Measurements from ENCODE around the gene LCP2. TPM values are rescaled to one million over a fixed set of nuclear protein-coding genes. Genes with fewer than 3 reads are reported as not detected.

Gene LCP2
- total RNA-seq, 1 donor from 2014 or later: not detected

GRCh38 chr5:170232786-170233185, 64.8 kb downstream of the LCP2 start, which contains the start of gene C5orf58:
C5orf58 (plus strand) TSS chr5:170232985; CDS start chr5:170234977, 1,992 bp downstream.
- Mint-ChIP-seq H3K4me1 (no peaks in the 10 kb centered on the region), H3K27ac (no peak within 1 kb of the TSS), H3K36me3 (no peaks in the 10 kb centered on the region), H3K27me3 (ENCODE audit: low read depth) (peaks cover 4% of the 10 kb centered on the region), H3K4me3 (no peak within 1 kb of the TSS), H3K9me3 (no peaks in the 10 kb centered on the region)
- no peak for DNase-seq (ENCODE audit: low spot score in 2 of 2, unreplicated experiment in 2 of 2)
- TF ChIP-seq, protein P1, sequence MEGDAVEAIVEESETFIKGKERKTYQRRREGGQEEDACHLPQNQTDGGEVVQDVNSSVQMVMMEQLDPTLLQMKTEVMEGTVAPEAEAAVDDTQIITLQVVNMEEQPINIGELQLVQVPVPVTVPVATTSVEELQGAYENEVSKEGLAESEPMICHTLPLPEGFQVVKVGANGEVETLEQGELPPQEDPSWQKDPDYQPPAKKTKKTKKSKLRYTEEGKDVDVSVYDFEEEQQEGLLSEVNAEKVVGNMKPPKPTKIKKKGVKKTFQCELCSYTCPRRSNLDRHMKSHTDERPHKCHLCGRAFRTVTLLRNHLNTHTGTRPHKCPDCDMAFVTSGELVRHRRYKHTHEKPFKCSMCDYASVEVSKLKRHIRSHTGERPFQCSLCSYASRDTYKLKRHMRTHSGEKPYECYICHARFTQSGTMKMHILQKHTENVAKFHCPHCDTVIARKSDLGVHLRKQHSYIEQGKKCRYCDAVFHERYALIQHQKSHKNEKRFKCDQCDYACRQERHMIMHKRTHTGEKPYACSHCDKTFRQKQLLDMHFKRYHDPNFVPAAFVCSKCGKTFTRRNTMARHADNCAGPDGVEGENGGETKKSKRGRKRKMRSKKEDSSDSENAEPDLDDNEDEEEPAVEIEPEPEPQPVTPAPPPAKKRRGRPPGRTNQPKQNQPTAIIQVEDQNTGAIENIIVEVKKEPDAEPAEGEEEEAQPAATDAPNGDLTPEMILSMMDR (IDR thresholded peaks at IDR 0.05; ENCODE audit: unreplicated experiment): no peak

DNA sequence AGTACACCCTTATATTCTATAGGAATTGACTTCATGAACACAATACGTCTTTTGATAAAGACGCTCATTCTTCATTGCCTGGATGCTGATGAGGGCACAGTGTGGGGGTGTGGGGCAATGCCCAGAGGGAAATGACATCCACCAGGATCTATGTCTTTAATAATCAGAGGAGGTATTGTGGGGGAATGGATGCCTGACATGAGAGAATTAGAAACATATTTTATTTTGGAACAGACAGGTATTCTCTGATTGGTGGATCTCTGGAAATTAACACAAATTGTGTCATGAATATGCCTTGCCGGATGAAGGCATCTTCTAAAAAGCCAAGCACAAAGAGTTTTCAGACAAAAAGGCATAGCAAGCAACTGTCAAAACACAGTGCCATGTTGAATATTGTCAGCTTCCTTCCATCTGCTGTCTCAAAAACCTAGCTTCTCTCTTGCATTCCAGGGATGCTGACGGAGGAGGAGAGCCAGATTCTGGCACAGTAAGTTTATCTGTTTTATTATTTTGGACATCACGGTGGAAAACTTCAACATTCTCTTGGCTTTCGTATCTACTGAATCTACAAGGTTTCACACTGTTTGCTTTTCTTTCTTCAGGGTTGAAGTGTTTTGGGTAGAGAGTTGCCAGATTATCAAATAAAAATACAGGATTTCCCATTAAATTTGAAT, 68.7 kb downstream of the LCP2 start:
- Mint-ChIP-seq H3K4me3 (no peak overlapping the region), H3K4me1 (peaks cover 3% of the 10 kb centered on the region), H3K27ac (no peak overlapping the region), H3K9me3 (no peaks in the 10 kb centered on the region), H3K27me3 (ENCODE audit: low read depth) (peaks cover 2% of the 10 kb centered on the region), H3K36me3 (no peaks in the 10 kb centered on the region)
- TF ChIP-seq, protein P1 (IDR thresholded peaks at IDR 0.05; ENCODE audit: unreplicated experiment): no peak
- DNase-seq (ENCODE audit: low spot score in 2 of 2, unreplicated experiment in 2 of 2): no peak

DNA sequence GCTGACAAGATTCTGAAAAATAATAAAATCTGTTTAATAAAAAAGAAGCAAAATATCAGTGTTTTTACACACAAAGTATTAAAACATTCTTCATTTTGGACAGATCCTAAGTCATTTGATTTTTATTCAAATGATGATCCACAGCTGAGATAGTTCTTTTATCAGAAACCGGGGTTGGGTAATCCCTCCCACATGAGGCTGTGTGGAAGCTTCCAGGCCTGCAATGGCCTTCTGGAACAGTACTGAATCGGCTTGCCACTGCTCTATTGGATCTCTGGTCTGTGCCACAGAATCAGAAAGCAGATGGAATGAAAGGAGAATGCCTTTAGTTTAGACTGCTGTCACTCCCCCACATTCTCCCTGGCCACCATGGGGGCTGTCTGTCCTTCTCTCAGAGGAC, 70.9 kb downstream of the LCP2 start:
- TF ChIP-seq, protein P1 (IDR thresholded peaks at IDR 0.05; ENCODE audit: unreplicated experiment): no peak
- Mint-ChIP-seq H3K9me3 (no peaks in the 10 kb centered on the region), H3K27me3 (ENCODE audit: low read depth) (peaks cover 2% of the 10 kb centered on the region), H3K4me3 (no peak overlapping the region), H3K27ac (no peak overlapping the region), H3K4me1 (peaks cover 5% of the 10 kb centered on the region), H3K36me3 (no peaks in the 10 kb centered on the region)
- no peak for DNase-seq (ENCODE audit: low spot score in 2 of 2, unreplicated experiment in 2 of 2)

DNA sequence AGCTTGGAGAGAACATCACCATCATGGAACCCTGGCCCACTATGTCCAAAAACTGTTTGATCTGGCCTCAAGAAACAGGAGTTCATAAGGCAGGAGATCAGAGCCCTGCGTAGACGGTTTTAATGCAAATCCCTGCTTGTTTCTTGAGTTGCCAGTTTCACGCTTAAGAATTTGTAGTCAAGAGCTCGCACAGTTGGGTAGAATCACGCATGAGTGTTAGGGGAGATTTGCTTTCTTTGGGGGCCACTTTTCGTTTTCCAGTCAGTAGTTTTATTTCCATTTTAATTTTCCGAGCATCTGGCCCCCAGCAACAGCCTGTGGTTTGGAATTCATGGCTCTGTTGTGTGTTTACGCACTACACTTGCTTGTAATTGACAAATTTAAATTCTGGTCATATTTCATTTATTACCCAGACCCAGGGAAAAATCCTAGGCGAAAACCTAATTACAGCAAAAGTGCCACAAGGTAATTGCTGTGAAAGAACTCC, 71.4 kb downstream of the LCP2 start:
- H3K27ac Mint-ChIP-seq: no peak overlapping the region
- H3K4me3 Mint-ChIP-seq: no peak overlapping the region

DNA sequence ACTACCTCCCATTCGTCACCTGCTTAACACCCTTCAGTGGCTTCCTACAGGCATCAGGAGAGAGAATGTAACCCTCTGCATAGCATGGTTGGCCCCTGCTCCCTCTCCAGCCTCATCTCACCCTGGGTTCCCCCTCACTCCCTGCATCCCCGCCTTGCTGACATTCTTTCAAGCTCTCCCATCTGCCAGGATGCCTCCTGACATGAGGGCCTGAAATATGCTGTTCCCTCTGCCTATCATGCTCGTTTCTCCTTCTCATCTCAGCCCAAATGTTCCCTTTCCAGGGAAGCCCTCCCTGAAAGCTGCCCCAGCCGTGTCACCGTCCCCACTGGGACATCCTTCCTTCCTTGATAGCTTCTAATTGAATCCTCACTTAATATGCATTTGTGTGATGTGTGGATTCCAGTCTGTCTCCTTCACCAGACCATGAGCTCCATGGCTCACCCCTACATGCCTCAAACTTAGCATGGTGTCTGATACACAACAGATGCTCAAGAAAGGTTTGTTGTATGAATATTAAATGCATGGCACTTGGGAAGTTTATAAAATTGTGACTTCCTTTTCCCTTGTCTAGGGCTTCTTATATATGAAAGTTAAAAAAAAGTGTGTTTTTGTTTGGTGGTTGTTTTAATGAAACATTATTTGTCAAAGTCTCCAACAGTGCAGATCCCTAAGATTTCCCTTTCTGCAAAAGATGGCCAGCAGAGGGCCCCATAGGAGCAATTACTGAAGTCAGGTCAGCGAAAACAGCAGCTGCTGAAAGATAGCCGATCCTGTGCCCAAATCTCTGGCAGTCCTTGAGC, 72.0 kb downstream of the LCP2 start:
- no peaks in the 10 kb centered on the region for H3K36me3 Mint-ChIP-seq
- no peak overlapping the region for H3K4me3 Mint-ChIP-seq
- DNase-seq (ENCODE audit: low spot score in 2 of 2, unreplicated experiment in 2 of 2): peak in 1 of 2 experiments; percentile 77
- H3K27ac Mint-ChIP-seq: no peak overlapping the region
- TF ChIP-seq, protein P1 (IDR thresholded peaks at IDR 0.05; ENCODE audit: unreplicated experiment): peak; percentile 86
- no peaks in the 10 kb centered on the region for H3K27me3 Mint-ChIP-seq (ENCODE audit: low read depth)
- H3K9me3 Mint-ChIP-seq: no peaks in the 10 kb centered on the region
- H3K4me1 Mint-ChIP-seq: peaks cover 5% of the 10 kb centered on the region

More for the DNA sequence above, 71.4 kb downstream of the LCP2 start:
- H3K36me3 Mint-ChIP-seq: no peaks in the 10 kb centered on the region
- no peak for DNase-seq (ENCODE audit: low spot score in 2 of 2, unreplicated experiment in 2 of 2)
- no peaks in the 10 kb centered on the region for H3K9me3 Mint-ChIP-seq
- peaks cover 2% of the 10 kb centered on the region for H3K27me3 Mint-ChIP-seq (ENCODE audit: low read depth)
- peaks cover 5% of the 10 kb centered on the region for H3K4me1 Mint-ChIP-seq
- TF ChIP-seq, protein P1 (IDR thresholded peaks at IDR 0.05; ENCODE audit: unreplicated experiment): peak; percentile 41
